MM.1S (cell line): ENCODE results near the gene SLC29A3.

Experiments used
- DNase-seq: peaks from one replicate; pipeline ENCODE4 v3.0.0-alpha.2; 2015
- H2AFZ ChIP-seq: fragments of 300-600 bp; sonication (generic); 2 replicates; pipeline ENCODE4 v1.6.0; 2016; ENCODE audit warnings: antibody characterized with exemption, low read length
- H3F3A ChIP-seq: fragments of 300-600 bp; sonication (generic); 2 replicates; pipeline ENCODE4 v1.6.1; 2016; ENCODE audit warnings: mild to moderate bottlenecking, antibody characterized with exemption, low read length, moderate library complexity, mixed read lengths; ENCODE audit not compliant: insufficient read depth
- H3K27ac ChIP-seq: fragments of 300-600 bp; sonication (generic); 2 replicates; pipeline ENCODE4 v1.5.1; 2016; ENCODE audit warnings: mild to moderate bottlenecking, low read length
- H3K27me3 ChIP-seq: fragments of 300-600 bp; sonication (generic); replicated peaks from 2 replicates; pipeline ENCODE4 v1.6.0; 2016; ENCODE audit warnings: low read length; ENCODE audit not compliant: insufficient read depth
- H3K36me3 ChIP-seq: fragments of 300-600 bp; sonication (generic); replicated peaks from 2 replicates; pipeline ENCODE4 v1.6.1; 2016; ENCODE audit warnings: mild to moderate bottlenecking, low read length, mixed read lengths; ENCODE audit not compliant: insufficient read depth
- H3K4me1 ChIP-seq: fragments of 300-600 bp; sonication (generic); 2 replicates; pipeline ENCODE4 v1.6.1; 2016; ENCODE audit warnings: low read length, mixed read lengths
- H3K4me2 ChIP-seq: fragments of 300-600 bp; sonication (generic); 2 replicates; pipeline ENCODE4 v1.6.0; 2016; ENCODE audit warnings: low read depth, low read length
- H3K4me3 ChIP-seq: fragments of 300-600 bp; sonication (generic); 2 replicates; pipeline ENCODE4 v1.5.1; 2016; ENCODE audit warnings: low read length, mixed read lengths
- H3K79me2 ChIP-seq: fragments of 300-600 bp; sonication (generic); 2 replicates; pipeline ENCODE4 v1.6.1; 2016; ENCODE audit warnings: mixed run types, low read length, mixed read lengths
- H3K9ac ChIP-seq: fragments of 300-600 bp; sonication (generic); 2 replicates; pipeline ENCODE4 v1.6.1; 2016; ENCODE audit warnings: low read length, mixed read lengths
- H3K9me2 ChIP-seq: fragments of 300-600 bp; sonication (generic); replicated peaks from 2 replicates; pipeline ENCODE4 v1.6.1; 2016; ENCODE audit warnings: mild to moderate bottlenecking, low read length, mixed read lengths; ENCODE audit not compliant: insufficient read depth
- H3K9me3 ChIP-seq: fragments of 300-600 bp; sonication (generic); replicated peaks from 2 replicates; pipeline ENCODE4 v1.6.1; 2016; ENCODE audit warnings: mild to moderate bottlenecking, low read length, mixed read lengths; ENCODE audit not compliant: insufficient read depth
- H4K20me1 ChIP-seq: fragments of 300-600 bp; sonication (generic); 2 replicates; pipeline ENCODE4 v1.6.1; 2016; ENCODE audit warnings: mild to moderate bottlenecking, low read length, moderate library complexity, mixed read lengths; ENCODE audit not compliant: insufficient read depth
- EZH2 ChIP-seq: fragments of 300-600 bp; sonication (generic); optimal IDR thresholded peaks from 2 replicates; pipeline ENCODE3; 2017; ENCODE audit warnings: low read depth, mild to moderate bottlenecking, antibody characterized with exemption, low read length, mixed read lengths
- EZH2phosphoT487 ChIP-seq: fragments of 300-600 bp; sonication (generic); IDR thresholded peaks from 2 replicates; pipeline ENCODE4 v1.6.1; 2018; ENCODE audit warnings: antibody characterized with exemption, low read length
- TF ChIP-seq, protein P1 (sequence below): fragments of 300-600 bp; sonication (generic); IDR thresholded peaks from 2 replicates; pipeline ENCODE4 v1.5.1; 2016; ENCODE audit warnings: antibody characterized with exemption, low read length, mixed read lengths

SLC29A3 gene

DNA sequence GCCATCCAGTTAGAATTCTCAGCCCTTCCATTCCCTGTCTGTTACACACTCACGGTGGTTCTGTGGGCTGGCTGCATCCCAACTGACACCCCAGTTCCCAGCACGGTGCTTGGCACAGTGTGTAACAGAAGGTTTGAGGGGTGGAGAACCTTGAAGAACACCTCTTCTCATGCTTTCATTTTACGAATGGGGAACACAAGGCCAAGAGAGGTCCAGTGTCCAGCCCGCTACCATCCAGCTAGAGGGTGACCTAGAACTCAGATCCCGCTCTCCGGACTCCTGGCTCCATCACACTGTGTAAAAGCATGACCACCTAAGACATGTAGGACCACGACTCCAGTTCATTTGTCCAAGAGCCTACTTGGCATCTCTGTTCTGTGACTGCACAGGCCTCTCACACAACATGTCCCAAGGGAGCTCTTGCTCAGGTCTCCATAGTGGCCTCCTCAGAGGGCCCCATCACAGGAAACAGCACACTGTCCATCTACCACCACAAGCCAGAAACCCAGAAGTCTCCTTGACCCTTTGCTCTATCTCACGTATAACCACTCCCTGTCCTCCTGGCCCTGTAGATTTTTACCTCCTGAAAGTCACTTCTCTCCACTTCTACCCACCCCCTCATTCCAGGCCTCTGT lies 74.9 kb downstream of the SLC29A3 start:
- no peak overlapping the region for H3K4me2 ChIP-seq
- no peaks in the 10 kb centered on the region for H3K36me3 ChIP-seq
- H3K79me2 ChIP-seq: no peaks in the 10 kb centered on the region
- H3K9me3 ChIP-seq: no peaks in the 10 kb centered on the region
- H3K4me3 ChIP-seq: no peak overlapping the region
- H3K27ac ChIP-seq: no peak overlapping the region
- DNase-seq: no peak
- no peaks in the 10 kb centered on the region for H3F3A ChIP-seq
- H3K4me1 ChIP-seq: no peaks in the 10 kb centered on the region
- TF ChIP-seq, protein P1, sequence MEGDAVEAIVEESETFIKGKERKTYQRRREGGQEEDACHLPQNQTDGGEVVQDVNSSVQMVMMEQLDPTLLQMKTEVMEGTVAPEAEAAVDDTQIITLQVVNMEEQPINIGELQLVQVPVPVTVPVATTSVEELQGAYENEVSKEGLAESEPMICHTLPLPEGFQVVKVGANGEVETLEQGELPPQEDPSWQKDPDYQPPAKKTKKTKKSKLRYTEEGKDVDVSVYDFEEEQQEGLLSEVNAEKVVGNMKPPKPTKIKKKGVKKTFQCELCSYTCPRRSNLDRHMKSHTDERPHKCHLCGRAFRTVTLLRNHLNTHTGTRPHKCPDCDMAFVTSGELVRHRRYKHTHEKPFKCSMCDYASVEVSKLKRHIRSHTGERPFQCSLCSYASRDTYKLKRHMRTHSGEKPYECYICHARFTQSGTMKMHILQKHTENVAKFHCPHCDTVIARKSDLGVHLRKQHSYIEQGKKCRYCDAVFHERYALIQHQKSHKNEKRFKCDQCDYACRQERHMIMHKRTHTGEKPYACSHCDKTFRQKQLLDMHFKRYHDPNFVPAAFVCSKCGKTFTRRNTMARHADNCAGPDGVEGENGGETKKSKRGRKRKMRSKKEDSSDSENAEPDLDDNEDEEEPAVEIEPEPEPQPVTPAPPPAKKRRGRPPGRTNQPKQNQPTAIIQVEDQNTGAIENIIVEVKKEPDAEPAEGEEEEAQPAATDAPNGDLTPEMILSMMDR: no peak
- TF ChIP-seq EZH2phosphoT487 (no peak), EZH2 (no peak)
- no peaks in the 10 kb centered on the region for H4K20me1 ChIP-seq
- no peak overlapping the region for H3K9ac ChIP-seq
- peaks cover 89% of the 10 kb centered on the region for H3K27me3 ChIP-seq
- no peaks in the 10 kb centered on the region for H3K9me2 ChIP-seq
- no peak overlapping the region for H2AFZ ChIP-seq

DNA sequence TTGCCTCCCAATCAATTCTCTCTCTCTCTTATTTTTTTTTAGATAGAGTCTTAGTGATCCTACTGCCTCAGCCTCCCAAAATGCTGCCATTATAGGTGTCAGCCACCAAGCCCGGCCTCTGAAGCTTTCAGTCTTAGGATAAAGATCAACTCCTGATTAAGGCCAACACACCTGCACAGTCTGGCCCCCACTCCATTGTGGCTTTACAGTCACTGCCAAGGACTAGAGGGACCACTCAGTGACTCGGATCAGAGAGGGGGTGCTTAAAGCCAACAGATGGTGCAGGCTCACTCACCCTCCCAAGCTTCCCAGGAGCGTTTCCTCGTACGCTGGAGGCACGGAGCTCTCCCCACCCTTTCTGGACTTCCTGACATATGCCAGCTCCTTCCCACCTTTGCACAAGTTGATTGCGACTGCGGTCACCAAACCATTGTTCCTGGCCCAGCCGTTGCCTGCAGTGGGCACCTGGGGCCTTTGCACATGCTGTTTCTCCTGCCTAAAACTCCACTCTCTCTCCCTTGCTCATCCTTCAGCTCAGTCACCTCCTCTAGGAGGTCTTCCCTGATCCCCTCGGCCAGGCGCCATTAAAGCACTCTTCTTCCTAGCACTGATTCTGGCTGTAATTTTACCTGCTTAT lies 76.0 kb downstream of the SLC29A3 start:
- H3K27me3 ChIP-seq: peaks cover 89% of the 10 kb centered on the region
- no peaks in the 10 kb centered on the region for H4K20me1 ChIP-seq
- no peak for DNase-seq
- H2AFZ ChIP-seq: no peak overlapping the region
- H3F3A ChIP-seq: no peaks in the 10 kb centered on the region
- H3K4me3 ChIP-seq: no peak overlapping the region
- no peak for TF ChIP-seq EZH2phosphoT487
- no peak for TF ChIP-seq EZH2
- TF ChIP-seq, protein P1: no peak
- no peaks in the 10 kb centered on the region for H3K4me1 ChIP-seq
- no peak overlapping the region for H3K27ac ChIP-seq
- no peak overlapping the region for H3K9ac ChIP-seq
- H3K79me2 ChIP-seq: no peaks in the 10 kb centered on the region
- no peaks in the 10 kb centered on the region for H3K36me3 ChIP-seq
- H3K4me2 ChIP-seq: no peak overlapping the region
- no peaks in the 10 kb centered on the region for H3K9me2 ChIP-seq
- no peaks in the 10 kb centered on the region for H3K9me3 ChIP-seq

DNA sequence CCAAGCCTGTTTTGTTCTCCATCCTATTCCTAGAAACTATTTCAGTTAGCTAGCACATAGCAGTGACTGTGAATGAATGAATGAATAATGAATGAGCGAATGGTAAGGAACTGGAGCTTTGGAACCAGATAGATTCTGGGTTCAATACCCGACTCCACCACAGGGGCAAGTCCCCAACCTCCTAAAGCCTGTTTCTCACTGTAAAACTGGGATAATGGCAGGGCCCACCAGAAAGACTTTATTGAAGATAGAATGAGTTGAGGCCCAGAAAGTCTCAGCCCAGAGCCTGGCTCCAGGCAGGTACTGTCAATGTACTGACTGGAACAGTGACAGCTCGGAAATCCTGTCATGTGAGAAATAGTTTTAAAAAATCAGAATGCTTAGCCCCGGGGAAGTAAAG lies 76.6 kb downstream of the SLC29A3 start:
- H3F3A ChIP-seq: no peaks in the 10 kb centered on the region
- TF ChIP-seq EZH2 (no peak), EZH2phosphoT487 (no peak)
- TF ChIP-seq, protein P1: no peak
- H3K27ac ChIP-seq: no peak overlapping the region
- peaks cover 89% of the 10 kb centered on the region for H3K27me3 ChIP-seq
- H2AFZ ChIP-seq: no peak overlapping the region
- no peaks in the 10 kb centered on the region for H3K36me3 ChIP-seq
- DNase-seq: no peak
- no peak overlapping the region for H3K9ac ChIP-seq
- H4K20me1 ChIP-seq: no peaks in the 10 kb centered on the region
- H3K9me3 ChIP-seq: no peaks in the 10 kb centered on the region
- H3K4me1 ChIP-seq: no peaks in the 10 kb centered on the region
- no peaks in the 10 kb centered on the region for H3K79me2 ChIP-seq
- no peak overlapping the region for H3K4me2 ChIP-seq
- no peak overlapping the region for H3K4me3 ChIP-seq
- no peaks in the 10 kb centered on the region for H3K9me2 ChIP-seq
